IPS-NIHi11 (cell line): ENCODE results near the gene DAW1.
"Not testable (repeated sequence)": the region's sequence is repeated elsewhere in the genome, so short reads cannot be mapped to it uniquely, and the experiment has no call there.

Source experiments
- DNase-seq: peaks from one replicate; pipeline ENCODE4 v3.0.0; 2012; ENCODE audit warnings: mixed read lengths, low spot score

DAW1 gene

DNA sequence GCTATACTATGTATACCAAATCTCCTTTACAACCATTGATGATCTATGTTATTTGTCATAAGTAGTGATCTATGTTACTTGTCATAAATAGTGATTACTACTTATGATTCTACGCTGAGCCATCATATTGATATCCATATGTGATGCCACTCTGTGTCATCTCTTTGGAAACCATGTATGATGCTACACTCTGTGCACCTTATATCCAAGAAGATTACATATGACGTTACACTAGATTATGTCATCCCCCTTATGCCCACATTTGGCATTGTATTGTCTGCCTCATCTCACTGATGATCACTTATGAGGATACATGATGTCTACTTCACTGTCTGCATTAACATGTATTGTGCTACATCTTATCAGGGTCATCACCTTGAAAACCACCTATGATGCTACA lies 42.9 kb downstream of the DAW1 start:
- no peak for DNase-seq

DNA sequence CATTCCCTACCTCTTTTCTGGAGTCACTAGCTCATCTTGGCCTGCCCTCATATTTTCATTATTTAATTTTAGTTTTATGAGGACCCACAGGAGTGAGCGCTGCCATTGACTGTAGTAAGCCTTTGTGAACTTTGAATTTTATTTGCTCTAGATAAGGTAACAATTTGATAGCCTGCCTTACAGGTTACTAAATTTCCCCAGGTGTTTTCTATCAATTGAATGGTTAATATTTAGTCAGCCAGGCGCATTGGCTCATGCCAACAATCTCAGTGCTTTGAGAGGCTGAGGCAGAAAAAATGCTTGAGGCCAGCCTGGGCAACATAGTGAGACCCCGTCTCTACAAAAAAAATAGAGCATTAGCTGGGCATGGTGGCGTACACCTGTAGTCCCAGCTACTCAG lies 50.2 kb downstream of the DAW1 start:
- no peak for DNase-seq

DNA sequence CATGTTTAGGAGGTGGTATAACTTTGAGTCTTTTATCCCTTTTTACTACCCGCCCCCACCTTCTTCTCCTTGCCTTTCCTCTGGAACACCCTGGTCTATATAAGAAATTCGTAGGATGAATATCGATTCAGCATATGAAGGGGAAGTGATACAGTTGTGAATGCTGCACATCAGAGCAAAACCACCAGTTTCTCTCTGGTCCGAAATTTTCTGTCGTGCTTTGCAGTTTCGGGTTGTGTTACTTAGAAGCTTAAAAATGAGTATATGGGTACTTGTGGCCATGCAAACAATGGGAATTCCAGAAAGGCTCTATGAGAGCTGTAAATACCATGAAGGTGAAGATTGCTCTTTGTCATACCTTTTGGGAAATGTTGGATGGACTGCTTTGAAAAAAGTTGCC lies 60.6 kb downstream of the DAW1 start:
- no peak for DNase-seq

DNA sequence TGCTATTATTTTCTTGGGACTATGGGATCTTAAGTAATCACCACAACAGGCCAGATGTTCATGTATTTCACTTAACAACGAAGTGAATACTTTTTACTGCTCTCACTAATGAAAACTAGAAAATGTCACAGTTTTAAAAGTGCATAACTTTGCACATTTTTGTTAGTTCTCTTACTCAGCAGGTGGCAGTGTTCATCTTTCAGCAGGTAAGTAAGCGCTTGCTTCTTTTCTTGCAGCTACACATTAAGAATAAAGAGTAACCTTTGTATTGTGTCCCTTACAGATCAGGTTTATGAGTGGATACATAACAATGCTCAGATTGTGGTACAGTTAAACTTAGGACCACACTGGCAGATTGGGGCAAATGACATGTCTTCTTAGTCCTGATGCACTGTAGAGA lies 61.0 kb downstream of the DAW1 start:
- DNase-seq, result no peak

DNA sequence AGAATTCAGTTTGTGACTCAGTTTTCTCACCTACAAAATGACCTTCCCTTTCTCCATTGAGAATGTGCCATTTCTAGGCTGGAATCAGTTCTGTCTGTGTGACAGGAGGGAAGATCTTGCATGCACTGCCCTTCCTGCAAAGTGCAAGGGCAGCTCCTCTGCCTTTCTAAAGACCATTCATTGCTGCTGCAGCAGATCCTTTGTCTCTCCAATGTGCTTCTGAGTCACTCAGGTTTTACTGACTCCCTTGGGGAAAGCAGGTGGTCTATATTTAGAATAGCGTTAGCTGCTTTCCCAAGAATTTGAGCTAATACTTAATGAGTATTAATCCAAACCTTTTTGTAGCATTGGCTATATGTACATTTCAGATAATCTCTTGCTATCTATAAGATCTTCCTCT lies 62.5 kb downstream of the DAW1 start:
- no peak for DNase-seq

DNA sequence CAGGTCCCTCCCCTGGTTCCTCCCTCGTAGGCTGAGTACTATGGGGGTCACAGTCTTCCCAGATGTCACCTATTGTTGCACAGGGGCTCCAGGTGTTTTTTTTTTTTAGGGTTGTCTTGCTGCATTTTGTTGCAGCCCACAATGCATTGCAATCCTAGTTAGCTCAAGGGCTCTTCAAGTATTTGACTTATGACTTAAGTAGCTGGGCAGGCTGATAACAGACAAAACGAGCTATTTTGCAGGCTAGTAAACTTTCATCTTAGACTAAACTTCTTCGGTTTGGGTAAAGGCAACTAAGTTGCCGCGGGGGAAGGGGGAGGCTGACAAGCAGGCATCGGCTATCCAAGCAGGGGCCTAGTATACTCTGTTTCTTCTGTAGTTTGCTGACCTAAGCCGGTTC lies 64.8 kb downstream of the DAW1 start:
- not testable (repeated sequence) for DNase-seq

DNA sequence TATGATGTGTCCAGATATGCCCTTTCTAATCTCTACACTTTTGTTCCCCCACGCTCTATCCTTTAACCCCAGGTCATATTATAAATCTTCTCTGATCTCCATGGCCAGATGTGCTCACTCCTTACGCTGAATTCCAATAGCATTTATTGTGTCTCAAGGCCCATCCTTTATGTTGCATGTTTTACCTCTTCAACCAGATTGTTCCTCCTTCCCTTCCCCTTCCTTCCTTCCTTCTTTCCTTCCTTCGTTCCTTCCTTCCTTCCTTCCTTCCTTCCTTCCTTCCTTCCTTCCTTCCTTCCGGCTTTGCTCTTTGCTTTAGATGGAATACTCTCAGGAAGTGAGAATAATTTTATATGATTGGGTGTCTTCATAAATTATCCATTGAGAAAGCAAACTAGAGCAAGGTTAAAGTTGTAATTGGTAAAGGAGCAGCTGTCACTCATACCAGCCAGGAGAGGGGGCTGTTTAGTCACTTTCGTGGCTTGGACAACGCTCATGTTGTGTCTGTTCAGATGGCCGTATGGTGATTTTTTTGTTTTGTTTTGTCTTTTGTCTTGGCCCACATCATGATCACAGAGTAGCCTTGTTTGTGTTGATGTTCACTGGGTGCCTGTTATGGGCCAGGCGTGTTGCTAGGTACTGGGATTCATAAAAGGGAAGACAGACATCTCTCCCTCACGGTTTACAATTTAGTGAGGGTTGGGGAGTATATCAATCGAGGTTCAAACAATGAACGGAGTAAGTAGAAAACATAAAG lies 68.0 kb downstream of the DAW1 start:
- peak; percentile 60 for DNase-seq

DNA sequence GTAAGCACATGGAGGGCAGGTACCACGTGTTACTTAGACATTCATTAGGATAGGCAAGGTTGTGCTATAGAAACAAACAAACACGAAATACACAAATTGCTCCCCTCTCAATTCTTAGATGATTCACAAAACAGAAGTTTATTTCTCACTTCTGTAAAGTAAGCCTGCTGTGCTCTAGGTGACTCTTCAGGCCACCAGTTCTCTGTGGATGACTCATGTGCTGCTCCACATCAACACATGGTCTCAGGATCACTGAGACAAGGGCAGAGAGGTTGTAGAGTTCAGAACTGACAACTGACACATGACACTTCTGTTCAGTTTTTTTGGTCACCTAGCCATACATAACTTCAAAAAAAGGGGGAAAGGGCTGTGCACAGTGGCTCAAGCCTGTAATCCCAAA lies 70.6 kb downstream of the DAW1 start:
- DNase-seq, result no peak

DNA sequence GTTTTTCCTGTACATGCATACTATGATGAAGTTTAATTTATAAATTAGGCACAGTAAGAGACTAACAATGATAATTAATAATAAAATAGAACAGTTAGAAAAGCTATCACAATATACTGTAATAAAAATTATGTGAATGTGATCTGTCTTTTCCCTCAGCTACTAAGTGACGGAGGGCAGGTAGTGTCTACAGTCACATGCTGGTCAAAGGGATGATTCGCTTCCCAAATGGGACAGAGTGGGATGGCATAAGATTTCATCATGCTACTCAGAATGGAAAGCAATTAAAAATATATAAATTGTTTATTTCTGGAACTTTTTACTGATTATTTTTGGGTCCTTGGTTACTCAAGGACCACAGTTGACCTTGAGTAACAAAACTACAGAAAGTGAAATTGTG lies 71.5 kb downstream of the DAW1 start:
- no peak for DNase-seq

DNA sequence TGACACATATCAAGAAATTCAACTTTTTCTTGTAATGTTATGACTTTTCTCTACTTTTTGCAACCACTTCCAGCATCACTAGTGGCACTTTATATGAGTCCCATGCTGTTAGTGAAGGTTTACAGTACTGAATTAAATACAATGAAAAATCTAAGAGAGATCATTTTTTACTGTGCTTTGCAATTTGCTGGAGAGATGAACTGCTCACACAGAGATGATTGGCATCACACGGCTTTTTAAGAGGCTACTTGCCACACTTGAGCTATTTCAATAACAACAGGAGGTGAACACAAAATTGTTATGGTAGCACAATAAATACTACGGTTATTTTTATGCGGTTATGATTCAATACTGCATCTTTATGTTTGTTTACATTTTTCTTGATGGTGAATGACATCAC lies 88.9 kb downstream of the DAW1 start:
- DNase-seq, result no peak

DNA sequence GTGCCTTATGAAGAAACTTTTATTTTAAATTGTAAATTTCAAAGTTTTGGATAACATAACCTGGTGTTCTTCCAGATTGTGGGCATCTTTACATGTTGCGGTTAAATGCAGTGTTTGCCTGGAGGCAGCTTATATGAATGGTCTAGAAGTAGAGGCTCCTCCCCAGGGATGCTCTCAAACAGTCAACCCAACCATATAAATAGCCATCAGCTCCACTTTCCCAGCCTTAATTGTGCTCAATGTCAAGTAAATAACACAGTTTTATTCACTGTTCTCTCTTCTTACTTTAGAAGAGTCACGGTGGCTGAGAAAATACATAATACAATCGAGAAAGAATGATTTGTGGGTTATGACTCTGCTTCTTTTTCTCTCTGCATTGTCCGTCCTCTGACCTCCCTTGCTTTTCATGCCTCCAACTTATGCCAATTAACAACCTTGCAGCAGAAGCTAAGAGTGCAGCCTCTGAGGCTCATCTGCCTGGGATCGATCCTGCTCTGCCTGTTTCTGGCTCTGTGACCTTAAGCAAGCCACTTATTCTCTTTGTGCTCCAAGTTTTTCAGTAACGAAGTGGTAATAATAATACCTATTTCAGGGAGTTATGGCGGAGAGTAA lies 100.3 kb downstream of the DAW1 start:
- DNase-seq, result no peak

DNA sequence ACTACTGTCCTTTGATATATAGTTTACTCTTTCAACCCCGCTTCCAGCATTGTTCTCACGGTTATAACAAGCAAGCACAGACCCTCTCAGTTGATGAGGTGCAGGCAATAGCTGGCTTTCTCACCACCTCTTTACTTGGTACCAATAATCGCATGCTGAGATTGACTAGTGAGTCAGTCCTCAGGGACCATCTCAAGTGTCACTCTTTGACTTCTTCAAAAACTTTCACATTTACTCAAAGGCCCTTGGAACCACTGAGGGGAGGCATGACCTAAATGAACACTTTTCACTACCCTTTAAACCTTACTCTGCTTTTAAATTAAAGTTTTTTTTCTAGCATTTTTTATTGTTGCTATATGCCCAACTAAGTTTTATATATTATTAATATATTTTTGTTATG lies 101.8 kb downstream of the DAW1 start:
- no peak for DNase-seq
